Measurements from ENCODE around the gene UMOD. TPM values are rescaled to one million over a fixed set of nuclear protein-coding genes. Genes with fewer than 3 reads are reported as not detected.

The UMOD gene
- not detected in 2 replicates for total RNA-seq

DNA sequence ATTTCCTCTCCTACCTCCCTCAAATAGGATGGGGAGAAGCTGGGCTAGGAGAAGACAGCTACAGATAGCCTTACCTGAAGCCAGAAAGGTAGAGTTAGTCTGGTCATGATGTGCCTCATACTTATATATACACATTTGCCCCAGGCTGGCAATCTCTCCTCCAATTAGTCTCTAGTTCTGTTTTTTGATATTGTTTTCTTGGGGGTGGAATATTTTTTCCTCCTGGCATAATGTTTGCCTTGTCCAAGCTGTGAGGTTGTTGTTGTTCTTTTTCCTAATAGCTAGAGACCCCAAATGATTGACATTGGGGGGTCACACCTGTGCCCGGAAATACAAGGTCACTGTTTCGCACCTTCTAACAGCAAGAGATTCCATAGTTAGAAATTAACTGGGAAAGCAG lies at the start of gene UMOD:
Gene UMOD (minus strand): TSS at position 101 of the 400 bp plus-strand sequence. CDS start 1,978 bp downstream, outside the sequence.
- intact Hi-C loops (cut with micrococcal nuclease) = no loop called here

GRCh38 chr16:20401475-20402016 lies 49.0 kb upstream of the UMOD start:
- intact Hi-C loops (cut with micrococcal nuclease) = no loop called here

GRCh38 chr16:20401066-20401465 lies 48.6 kb upstream of the UMOD start:
- intact Hi-C loops (cut with micrococcal nuclease) = no loop called here

DNA sequence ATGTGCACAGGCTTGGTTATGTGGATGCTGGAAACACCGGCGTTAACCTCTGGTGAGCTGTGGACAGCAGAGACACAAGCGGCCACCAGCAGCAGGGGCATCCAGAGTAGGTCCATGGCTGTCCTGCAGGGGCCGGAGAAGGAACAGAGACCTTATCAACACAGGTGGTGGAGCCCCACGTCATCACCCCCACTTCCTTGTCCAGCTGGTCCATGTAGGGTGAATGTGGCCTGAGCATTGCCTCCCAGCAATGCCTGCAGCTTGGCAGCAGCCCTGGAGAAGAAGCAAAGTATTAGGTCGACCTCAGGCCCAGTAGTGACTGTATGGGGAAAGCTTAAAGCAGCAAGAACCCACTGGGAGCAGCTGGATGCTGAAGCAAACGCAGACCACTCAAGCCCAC lies 46.7 kb upstream of the UMOD start:
- intact Hi-C loops (cut with micrococcal nuclease) = no loop called here

- intact Hi-C loops (cut with micrococcal nuclease) = no loop called here
These were observed 46.1 kb upstream of the UMOD start for GRCh38 chr16:20398603-20399002.

DNA sequence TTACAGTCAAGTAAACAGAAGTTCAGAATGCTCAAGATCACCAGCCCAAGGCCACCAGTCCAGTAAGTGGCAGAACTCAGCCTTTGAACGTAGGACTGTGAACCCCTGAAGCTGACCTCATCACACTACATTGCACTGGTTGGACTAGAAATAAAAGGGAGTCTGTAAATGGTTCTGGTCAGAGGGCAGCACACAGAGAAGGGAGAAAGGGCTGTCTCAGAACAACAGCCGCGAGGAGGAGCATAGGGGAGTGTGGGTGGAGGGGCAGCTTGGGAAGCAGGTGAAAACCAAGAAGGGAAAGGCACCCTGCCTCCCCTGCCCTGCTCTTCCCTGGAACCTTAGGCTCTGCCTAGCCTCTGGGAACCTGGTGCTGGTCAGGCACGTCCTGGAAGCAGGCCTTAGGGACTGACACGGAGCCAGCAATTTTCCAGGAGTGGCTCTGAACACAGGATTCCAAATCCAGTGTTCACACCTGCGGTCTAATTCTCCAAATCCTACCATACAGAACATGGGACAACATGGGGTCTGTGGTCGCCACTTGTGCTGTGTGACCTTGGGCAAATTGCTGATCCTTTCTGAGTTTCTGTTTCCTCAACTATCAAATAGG lies 45.1 kb upstream of the UMOD start:
- intact Hi-C loops (cut with micrococcal nuclease) = no loop called here

DNA sequence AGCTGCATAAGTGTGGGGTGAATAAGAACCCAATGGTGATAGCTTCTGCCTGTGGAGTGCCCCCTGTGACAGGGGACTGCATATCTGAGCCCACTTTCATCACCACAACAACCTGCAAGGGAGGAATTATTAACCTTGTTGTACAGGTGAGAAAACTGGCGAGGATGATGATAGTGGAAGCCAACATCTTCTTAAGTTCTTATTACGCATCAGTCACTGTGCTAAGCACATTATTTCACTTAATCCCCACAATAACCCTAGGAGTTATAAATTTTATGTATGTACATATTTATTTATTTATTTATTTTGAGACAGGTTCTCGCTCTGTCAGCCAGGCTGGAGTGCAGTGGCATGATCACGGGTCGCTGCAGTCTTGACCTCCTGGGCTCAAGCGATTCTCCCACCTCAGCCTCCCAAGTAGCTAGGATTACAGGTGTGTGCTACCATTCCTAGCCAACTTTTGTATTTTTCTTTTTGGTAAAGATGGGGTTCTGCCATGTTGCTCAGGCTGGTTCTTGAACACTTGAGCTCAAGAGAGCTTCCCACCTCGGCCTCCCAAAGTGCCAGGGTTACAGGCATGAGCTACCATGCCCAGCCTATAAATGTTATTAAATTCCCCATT lies 44.4 kb upstream of the UMOD start:
- intact Hi-C loops (cut with micrococcal nuclease) = no loop called here

- intact Hi-C loops (cut with micrococcal nuclease) = no loop called here
These were observed 43.4 kb upstream of the UMOD start for GRCh38 chr16:20395946-20396345.

GRCh38 chr16:20393801-20394577 lies 41.5 kb upstream of the UMOD start:
- intact Hi-C loops (cut with micrococcal nuclease) = no loop called here

- intact Hi-C loops (cut with micrococcal nuclease) = no loop called here
These were observed 38.5 kb upstream of the UMOD start for GRCh38 chr16:20391045-20391444.

DNA sequence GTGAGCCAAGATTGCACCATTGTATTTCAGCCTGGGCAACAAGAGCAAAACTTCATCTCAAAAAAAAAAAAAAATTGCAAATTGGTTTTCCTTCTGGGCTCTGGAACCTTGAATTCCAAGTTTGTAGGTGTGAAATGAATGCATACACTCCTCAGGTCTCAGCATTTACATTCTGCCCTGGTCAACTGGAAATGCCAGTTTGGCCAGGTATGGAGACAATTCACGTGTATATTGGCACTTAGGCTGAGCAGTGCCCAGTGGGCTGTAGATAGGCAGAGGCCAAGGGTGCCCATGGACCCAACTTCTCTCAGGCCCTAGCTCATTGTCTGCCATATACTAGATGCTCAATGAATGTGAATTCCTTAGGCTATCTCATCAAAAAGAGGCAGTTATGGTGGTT lies 36.3 kb upstream of the UMOD start:
- intact Hi-C loops (cut with micrococcal nuclease) = loop anchor here (10.0 kb wide), 1 partner anchor 784 kb away; no protein-coding TSS in a partner anchor

GRCh38 chr16:20387978-20388377 lies 35.5 kb upstream of the UMOD start:
- intact Hi-C loops (cut with micrococcal nuclease) = loop anchor here (10.0 kb wide), 1 partner anchor 783 kb away; no protein-coding TSS in a partner anchor

DNA sequence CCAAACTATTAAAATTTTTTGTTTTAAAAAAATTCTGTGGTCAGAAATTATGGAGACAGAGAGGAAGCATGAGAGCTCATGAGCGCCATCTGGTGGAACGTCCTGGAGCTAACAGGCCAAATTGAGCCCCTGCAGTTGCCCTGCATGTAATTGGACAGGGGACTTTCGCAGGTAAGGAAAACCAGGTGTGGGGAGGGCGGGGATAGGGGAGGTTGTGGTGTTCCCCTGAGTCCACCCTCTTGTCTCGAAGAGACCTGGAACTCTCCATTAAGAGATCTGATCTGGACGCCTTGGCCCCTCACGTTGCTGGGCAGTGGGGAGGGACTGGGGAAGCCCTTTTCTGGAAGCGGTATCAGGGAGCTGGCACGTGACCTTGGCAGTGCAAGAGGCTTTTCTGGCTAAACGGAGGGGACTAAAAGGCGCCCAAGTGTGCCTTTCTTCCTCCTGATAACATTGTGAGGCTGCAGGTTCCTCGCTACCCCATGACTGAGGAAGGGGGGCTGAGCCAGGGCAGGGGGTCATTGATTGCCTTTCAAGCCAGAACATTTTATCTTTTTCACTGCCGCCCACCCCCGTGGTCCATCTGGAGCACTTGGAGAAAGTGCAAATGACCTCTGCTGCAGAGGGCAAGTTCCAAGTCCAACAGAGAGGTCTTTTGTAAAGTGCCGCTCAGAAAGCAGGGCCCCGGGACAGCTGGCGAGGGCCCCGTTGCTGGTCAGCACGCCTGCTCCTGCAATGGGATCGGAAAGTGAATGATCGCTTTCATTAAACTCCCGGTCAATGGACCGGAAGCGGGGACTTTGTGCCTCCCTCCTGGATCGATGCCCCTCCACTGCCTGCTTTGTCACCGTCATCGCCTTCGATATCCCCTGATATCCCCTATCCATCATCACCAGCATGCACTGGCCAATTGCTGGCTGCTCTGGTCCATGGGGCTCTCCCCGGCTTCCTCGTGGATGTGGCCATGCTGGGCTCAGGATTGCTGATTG lies 33.6 kb upstream of the UMOD start:
- intact Hi-C loops (cut with micrococcal nuclease) = loop anchor here (1.0 to 10.0 kb wide), 2 partner anchors 479 to 781 kb away; no protein-coding TSS in a partner anchor

DNA sequence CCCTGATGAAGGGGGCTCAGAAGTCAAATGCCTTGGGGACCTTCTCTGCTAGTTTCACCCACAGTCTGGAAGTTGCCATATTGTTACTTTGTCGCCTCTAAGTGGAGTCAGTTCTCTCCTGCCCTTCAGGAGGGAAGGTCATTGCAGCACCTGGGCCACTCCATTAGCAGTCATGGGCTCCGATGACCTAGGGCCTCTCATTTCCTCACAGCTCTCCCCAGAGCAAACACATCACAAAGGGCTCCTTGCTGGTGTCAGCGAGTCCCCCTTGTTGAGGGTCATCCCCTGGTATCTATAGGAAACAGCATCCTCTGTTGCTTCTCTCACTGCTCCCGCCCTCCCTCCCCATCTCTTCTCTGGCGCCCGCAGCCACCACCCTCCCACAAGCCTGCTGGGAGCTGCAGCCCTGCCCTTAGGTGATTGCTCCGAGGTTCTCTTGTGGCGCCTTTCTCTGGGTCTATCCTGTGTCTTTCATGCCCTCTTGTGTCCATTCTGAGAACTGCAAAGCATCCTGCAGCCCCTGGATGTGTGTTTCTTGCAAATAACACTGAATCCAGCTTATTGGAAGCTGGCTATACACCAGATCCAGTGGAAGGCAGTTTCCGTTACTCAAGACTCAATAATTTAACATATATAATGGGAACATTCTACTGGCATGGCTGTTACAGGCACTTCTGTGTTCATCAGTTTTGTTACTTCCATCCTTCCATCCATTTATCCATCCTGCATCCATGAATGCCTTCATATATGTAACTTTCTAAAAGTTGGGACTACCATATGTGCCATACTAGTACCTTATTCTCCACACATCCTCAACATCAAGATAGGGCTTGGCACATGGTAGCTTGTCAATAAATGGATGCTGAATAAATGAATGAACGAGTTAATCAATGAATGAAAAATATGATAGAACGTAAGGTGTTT lies 30.9 kb upstream of the UMOD start:
- intact Hi-C loops (cut with micrococcal nuclease) = loop anchor here (1.0 to 10.0 kb wide), 2 partner anchors 484 to 779 kb away; no protein-coding TSS in a partner anchor

DNA sequence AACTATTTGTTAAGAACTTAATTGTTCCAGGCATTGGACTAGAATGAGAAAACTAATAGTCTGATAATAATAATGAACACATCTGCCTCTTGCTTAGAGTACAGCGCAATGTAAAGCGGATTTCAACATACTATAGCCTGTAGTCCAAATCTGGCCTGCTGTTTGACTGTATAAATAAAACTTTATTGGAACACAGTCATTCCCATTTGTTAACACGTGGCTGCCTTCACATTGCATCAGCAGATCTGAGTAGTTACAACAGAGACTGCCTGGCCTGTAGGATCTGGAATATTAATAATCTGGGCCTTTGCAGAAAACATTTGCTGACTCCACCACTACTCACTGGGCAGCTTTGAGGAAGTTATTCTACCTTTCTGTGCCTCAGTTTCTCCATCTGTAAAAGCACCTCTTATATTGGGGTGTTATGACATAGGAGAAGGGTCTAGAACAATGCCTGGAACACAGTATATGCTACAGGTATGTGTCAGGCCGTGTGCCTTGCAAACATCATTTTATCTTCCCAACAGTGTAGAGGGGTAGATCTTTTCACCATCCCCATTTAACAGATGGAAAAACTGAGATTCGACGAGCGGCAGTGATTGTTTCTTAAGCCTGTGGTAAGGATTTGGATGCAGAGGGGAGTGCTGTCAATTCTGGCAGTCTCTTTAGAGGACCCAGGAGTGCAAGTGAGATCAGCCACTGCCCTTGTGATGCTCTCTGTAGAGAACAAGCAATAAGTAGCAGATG lies 29.9 kb upstream of the UMOD start:
- intact Hi-C loops (cut with micrococcal nuclease) = loop anchor here (10.0 kb wide), 1 partner anchor 778 kb away; no protein-coding TSS in a partner anchor

GRCh38 chr16:20380782-20381181 lies 28.3 kb upstream of the UMOD start:
- intact Hi-C loops (cut with micrococcal nuclease) = loop anchor here (10.0 kb wide), 1 partner anchor 776 kb away; no protein-coding TSS in a partner anchor

GRCh38 chr16:20377181-20377580 lies 24.7 kb upstream of the UMOD start:
- intact Hi-C loops (cut with micrococcal nuclease) = no loop called here

GRCh38 chr16:20372701-20373100 lies 20.2 kb upstream of the UMOD start:
- intact Hi-C loops (cut with micrococcal nuclease) = no loop called here
